ENCODE measurements around the gene ZFYVE26. TPM values are rescaled to one million over a fixed set of nuclear protein-coding genes. Genes with fewer than 3 reads are reported as not detected.
"Not testable (repeated sequence)": the region's sequence is repeated elsewhere in the genome, so short reads cannot be mapped to it uniquely, and the experiment has no call there.

The ZFYVE26 gene
- total RNA-seq, 4 donors from 2014 or later, result 23.9 to 31.7 (median 28.8) TPM

DNA sequence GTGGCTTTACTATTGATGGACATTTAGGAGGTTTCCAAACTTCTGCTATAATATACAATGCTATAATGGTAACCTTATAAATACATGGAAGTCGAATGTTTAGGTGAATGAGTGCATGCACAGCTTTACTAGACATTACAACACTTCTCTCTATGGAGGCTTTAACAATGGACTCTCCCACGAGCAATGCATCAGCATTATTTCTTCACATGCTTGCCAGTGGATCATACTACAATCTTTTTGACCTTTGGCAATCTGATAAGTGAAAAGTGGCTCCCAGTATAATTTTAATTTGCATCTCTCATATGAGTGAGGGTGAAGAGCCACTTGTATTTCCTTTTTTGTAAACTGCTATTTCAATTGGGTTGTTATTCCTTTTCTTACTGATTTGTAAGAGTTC is 96.5 kb downstream of the ZFYVE26 start:
- no peak for DNase-seq
- TF ChIP-seq POLR2A (IDR thresholded peaks at IDR 0.05), result no peak
- TF ChIP-seq EP300 (IDR thresholded peaks at IDR 0.05; ENCODE audit: low read depth), result no peak
- TF ChIP-seq POLR2AphosphoS5 (IDR thresholded peaks at IDR 0.05), result no peak
- in situ Hi-C loops (cut with MboI; ENCODE audit: low pct_ligation_motif_present in 1 of 4, low pct_unique_long_range_greater_than_20kb in 1 of 4, low sequenced_read_pairs in 3 of 4) (loop anchor here in 2 of 4 donors (25.0 kb wide), 2 partner anchors 108 to 283 kb away; partner anchors contain the start of genes ARG2 (in 1 of the 2) and PIGH (in 1 of the 2)), intact Hi-C loops (cut with DNase I; ENCODE audit: low total_unique reads) (no loop called here)
- no peak overlapping the region for H3K27ac ChIP-seq
- H3K27me3 ChIP-seq, result peaks cover 5% of the 10 kb centered on the region
- no peak overlapping the region for H3K4me3 ChIP-seq
- H3K36me3 ChIP-seq, result no peaks in the 10 kb centered on the region
- H3K4me1 ChIP-seq, result peaks cover 0 to 11% (median 0%) of the 10 kb centered on the region in 4 donors
- H3K9me3 ChIP-seq, result no peaks in the 10 kb centered on the region
- WGBS, 2 donors (ENCODE audit: low coverage in 1 of 2), result 36 to 40% methylated on average over 2 of the region's 2 CpGs

DNA sequence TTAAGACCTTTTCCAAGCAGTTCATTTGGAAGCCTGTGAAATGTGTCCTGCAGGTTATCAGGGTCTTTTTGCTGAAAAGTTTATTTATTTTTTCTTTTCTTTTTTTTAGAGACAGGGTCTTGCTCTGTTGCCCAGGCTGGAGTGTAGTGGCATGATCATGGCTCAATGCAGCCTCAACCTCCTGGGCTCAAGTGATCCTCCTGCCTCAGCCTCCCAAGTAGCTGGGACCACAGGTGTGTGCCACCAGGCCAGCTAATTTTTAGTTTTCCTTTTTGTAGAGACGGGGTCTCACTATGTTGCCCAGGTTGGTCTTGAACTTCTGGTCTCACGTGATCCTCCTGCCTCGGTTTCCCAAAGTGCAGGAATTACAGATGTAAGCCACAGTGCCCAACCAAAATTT is 97.0 kb downstream of the ZFYVE26 start:
- H3K27ac ChIP-seq; H3K4me3 ChIP-seq; DNase-seq; H3K9me3 ChIP-seq; H3K27me3 ChIP-seq; intact Hi-C loops (cut with DNase I; ENCODE audit: low total_unique reads); H3K36me3 ChIP-seq: not testable (repeated sequence)
- H3K4me1 ChIP-seq, result peaks cover 0 to 11% (median 0%) of the 10 kb centered on the region in 4 donors
- 87 to 93% methylated on average over 3 of the region's 3 CpGs for WGBS, 2 donors (ENCODE audit: low coverage in 1 of 2)
- in situ Hi-C loops (cut with MboI; ENCODE audit: low pct_ligation_motif_present in 1 of 4, low pct_unique_long_range_greater_than_20kb in 1 of 4, low sequenced_read_pairs in 3 of 4), result loop anchor here in 2 of 4 donors (25.0 kb wide), 2 partner anchors 107 to 282 kb away; partner anchors contain the start of genes ARG2 (in 1 of the 2) and PIGH (in 1 of the 2)

- WGBS, 2 donors (ENCODE audit: low coverage in 1 of 2), result 77% methylated on average over 2 of the region's 2 CpGs; no CpG with 5 or more reads in 1 of the 2 donors
- TF ChIP-seq POLR2AphosphoS5 (IDR thresholded peaks at IDR 0.05), result no peak
- TF ChIP-seq EP300 (IDR thresholded peaks at IDR 0.05; ENCODE audit: low read depth), result no peak
- TF ChIP-seq POLR2A (IDR thresholded peaks at IDR 0.05), result no peak
- TF ChIP-seq CTCF (IDR thresholded peaks at IDR 0.05), result no peak
Observed at GRCh38 chr14:67718265-67718664, 98.1 kb downstream of the ZFYVE26 start.

DNA sequence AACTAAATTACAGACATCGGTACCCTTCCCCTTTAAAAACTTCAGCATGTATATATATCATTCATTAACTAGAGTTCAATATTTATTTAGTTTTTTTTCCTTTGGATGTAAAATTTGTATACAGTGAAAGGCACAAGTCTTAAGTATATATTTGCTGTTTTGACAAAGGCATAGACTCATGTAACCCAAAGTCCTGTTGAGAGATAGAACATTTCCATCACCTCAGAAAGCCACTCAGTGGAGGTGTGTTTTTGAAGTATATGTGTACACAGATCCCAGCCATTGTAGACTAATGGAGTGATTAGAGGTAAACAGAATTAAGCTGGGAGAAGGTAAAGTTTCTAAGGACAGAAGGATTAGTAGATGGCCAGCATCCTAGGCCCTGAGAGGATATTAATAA is 99.3 kb downstream of the ZFYVE26 start:
- DNase-seq, result no peak
- Histone ChIP-seq H3K4me3 (no peak overlapping the region), H3K9me3 (no peaks in the 10 kb centered on the region), H3K36me3 (no peaks in the 10 kb centered on the region), H3K27ac (no peak overlapping the region), H3K27me3 (no peaks in the 10 kb centered on the region), H3K4me1 (peaks cover 0 to 3% (median 0%) of the 10 kb centered on the region in 4 donors)
- 89 to 92% methylated on average over 1 of the region's 1 CpG for WGBS, 2 donors (ENCODE audit: low coverage in 1 of 2)
- TF ChIP-seq CTCF (IDR thresholded peaks at IDR 0.05) (no peak), EP300 (IDR thresholded peaks at IDR 0.05; ENCODE audit: low read depth) (no peak), POLR2AphosphoS5 (IDR thresholded peaks at IDR 0.05) (no peak), POLR2A (IDR thresholded peaks at IDR 0.05) (no peak)
- intact Hi-C loops (cut with DNase I; ENCODE audit: low total_unique reads) (no loop called here), in situ Hi-C loops (cut with MboI; ENCODE audit: low pct_ligation_motif_present in 1 of 4, low pct_unique_long_range_greater_than_20kb in 1 of 4, low sequenced_read_pairs in 3 of 4) (loop anchor here in 2 of 4 donors (25.0 kb wide), 2 partner anchors 105 to 280 kb away; partner anchors contain the start of genes ARG2 (in 1 of the 2) and PIGH (in 1 of the 2))

More at GRCh38 chr14:67718265-67718664, 98.1 kb downstream of the ZFYVE26 start:
- no peak overlapping the region for H3K27ac ChIP-seq
- intact Hi-C loops (cut with DNase I; ENCODE audit: low total_unique reads) (no loop called here), in situ Hi-C loops (cut with MboI; ENCODE audit: low pct_ligation_motif_present in 1 of 4, low pct_unique_long_range_greater_than_20kb in 1 of 4, low sequenced_read_pairs in 3 of 4) (loop anchor here in 2 of 4 donors (25.0 kb wide), 2 partner anchors 106 to 281 kb away; partner anchors contain the start of genes ARG2 (in 1 of the 2) and PIGH (in 1 of the 2))
- no peak for DNase-seq
- peaks cover 0 to 11% (median 0%) of the 10 kb centered on the region in 4 donors for H3K4me1 ChIP-seq
- no peak overlapping the region for H3K4me3 ChIP-seq
- H3K27me3 ChIP-seq, result peaks cover 5% of the 10 kb centered on the region
- no peaks in the 10 kb centered on the region for H3K9me3 ChIP-seq
- H3K36me3 ChIP-seq, result no peaks in the 10 kb centered on the region

- intact Hi-C loops (cut with DNase I; ENCODE audit: low total_unique reads) (no loop called here), in situ Hi-C loops (cut with MboI; ENCODE audit: low pct_ligation_motif_present in 1 of 4, low pct_unique_long_range_greater_than_20kb in 1 of 4, low sequenced_read_pairs in 3 of 4) (loop anchor here in 2 of 4 donors (25.0 kb wide), 2 partner anchors 98 to 273 kb away; partner anchors contain the start of genes ARG2 (in 1 of the 2) and PIGH (in 1 of the 2))
- 81 to 94% methylated on average over 2 of the region's 2 CpGs for WGBS, 2 donors (ENCODE audit: low coverage in 1 of 2)
- Histone ChIP-seq H3K27ac (no peak overlapping the region), H3K27me3 (no peaks in the 10 kb centered on the region), H3K4me1 (no peaks in the 10 kb centered on the region), H3K9me3 (peaks cover 0 to 5% of the 10 kb centered on the region in 2 donors), H3K36me3 (no peaks in the 10 kb centered on the region), H3K4me3 (no peak overlapping the region)
- no peak for DNase-seq
- TF ChIP-seq POLR2A (IDR thresholded peaks at IDR 0.05), result no peak
- no peak for TF ChIP-seq POLR2AphosphoS5 (IDR thresholded peaks at IDR 0.05)
- TF ChIP-seq CTCF (IDR thresholded peaks at IDR 0.05), result no peak
- no peak for TF ChIP-seq EP300 (IDR thresholded peaks at IDR 0.05; ENCODE audit: low read depth)
Observed at GRCh38 chr14:67710209-67710608, 106.2 kb downstream of the ZFYVE26 start.

- 85 to 88% methylated on average over 1 of the region's 1 CpG for WGBS, 2 donors (ENCODE audit: low coverage in 1 of 2)
- H3K27ac ChIP-seq, DNase-seq, H3K36me3 ChIP-seq, H3K9me3 ChIP-seq, H3K4me1 ChIP-seq, H3K4me3 ChIP-seq, H3K27me3 ChIP-seq: not testable (repeated sequence)
- in situ Hi-C loops (cut with MboI; ENCODE audit: low pct_ligation_motif_present in 1 of 4, low pct_unique_long_range_greater_than_20kb in 1 of 4, low sequenced_read_pairs in 3 of 4), result loop anchor here in 3 of 4 donors (10.0 to 25.0 kb wide), 3 partner anchors 97 to 272 kb away; partner anchors contain the start of genes ARG2 (in 1 of the 3) and PIGH (in 1 of the 3)
- intact Hi-C loops (cut with DNase I; ENCODE audit: low total_unique reads), result loop anchor here (10.0 kb wide), 1 partner anchor 95 kb away; the partner anchor contains the start of gene ARG2
Observed at GRCh38 chr14:67709796-67710195, 106.6 kb downstream of the ZFYVE26 start.

- H3K4me3 ChIP-seq, H3K27ac ChIP-seq, H3K4me1 ChIP-seq, H3K27me3 ChIP-seq, H3K9me3 ChIP-seq, H3K36me3 ChIP-seq, DNase-seq: not testable (repeated sequence)
- in situ Hi-C loops (cut with MboI; ENCODE audit: low pct_ligation_motif_present in 1 of 4, low pct_unique_long_range_greater_than_20kb in 1 of 4, low sequenced_read_pairs in 3 of 4) (loop anchor here in 3 of 4 donors (10.0 to 25.0 kb wide), 3 partner anchors 97 to 272 kb away; partner anchors contain the start of genes ARG2 (in 1 of the 3) and PIGH (in 1 of the 3)), intact Hi-C loops (cut with DNase I; ENCODE audit: low total_unique reads) (loop anchor here (10.0 kb wide), 1 partner anchor 95 kb away; the partner anchor contains the start of gene ARG2)
Observed at GRCh38 chr14:67709346-67709745, 107.0 kb downstream of the ZFYVE26 start.
